A549 (cell line): ENCODE results near the gene SKOR1. TPM values are rescaled to one million over a fixed set of nuclear protein-coding genes. Genes with fewer than 3 reads are reported as not detected.

ENCODE experiments used
- ATOH8 ChIP-seq: fragments of 250-450 bp; sonication (Bioruptor Pico); IDR thresholded peaks from 2 replicates; pipeline ENCODE4 v1.5.0; 2020; ENCODE audit warnings: low read depth, mild to moderate bottlenecking, moderate library complexity
- BCL3 ChIP-seq: fragments of >200 bp; sonication (Bioruptor Twin); formaldehyde crosslinking; IDR thresholded peaks from 3 replicates; pipeline ENCODE4 v1.6.1; 2016
- CBX8 ChIP-seq: fragments of 200-600 bp; sonication (generic); IDR thresholded peaks from 2 replicates; pipeline ENCODE4 v1.6.1; 2016
- CEBPB ChIP-seq, 2 experiments: fragments of >200 bp in 1 of 2; sonication (Bioruptor Twin) in 1 of 2; formaldehyde crosslinking in 1 of 2; IDR thresholded peaks; 2 replicates each; pipeline ENCODE4 v1.6.1; 2012 to 2016
- CHD4 ChIP-seq: fragments of 200-600 bp; sonication (generic); IDR thresholded peaks from 2 replicates; pipeline ENCODE4 v1.6.1; 2016; ENCODE audit warnings: antibody characterized with exemption, mild to moderate bottlenecking, borderline replicate concordance
- CTCF ChIP-seq: fragments of >200 bp; sonication (Bioruptor Twin); formaldehyde crosslinking; IDR thresholded peaks from 3 replicates; pipeline ENCODE4 v1.5.1; 2016
- EHF ChIP-seq: fragments of 250-450 bp; sonication (Bioruptor Pico); IDR thresholded peaks from 2 replicates; pipeline ENCODE4 v1.5.0; 2020; ENCODE audit warnings: mild to moderate bottlenecking
- EHMT2 ChIP-seq: fragments of 200-600 bp; sonication (generic); IDR thresholded peaks from 2 replicates; pipeline ENCODE4 v1.6.1; 2016; ENCODE audit warnings: antibody characterized with exemption, low read depth, mild to moderate bottlenecking, moderate library complexity
- EP300 ChIP-seq, 2 experiments: fragments of >200 bp; sonication (Bioruptor Twin); formaldehyde crosslinking; IDR thresholded peaks; 2 replicates in 1 of 2; 3 replicates in 1 of 2; pipeline ENCODE4 v1.6.1; 2016 to 2017
- ESRRA ChIP-seq: fragments of 150-350 bp; IDR thresholded peaks from 2 replicates; pipeline ENCODE4 v1.6.1; 2014; ENCODE audit warnings: mild to moderate bottlenecking, low read length, borderline replicate concordance
- FOXS1 ChIP-seq: fragments of 250-450 bp; sonication (Bioruptor Pico); IDR thresholded peaks from 2 replicates; pipeline ENCODE4 v1.5.0; 2020; ENCODE audit warnings: mild to moderate bottlenecking, moderate library complexity
- GATA3 ChIP-seq: IDR thresholded peaks from 2 replicates; pipeline ENCODE4 v1.6.1; 2012; ENCODE audit warnings: borderline replicate concordance
- HES2 ChIP-seq: fragments of >200 bp; sonication (Bioruptor Twin); formaldehyde crosslinking; IDR thresholded peaks from 2 replicates; pipeline ENCODE4 v1.6.1; 2016
- HEYL ChIP-seq: fragments of 250-450 bp; sonication (Bioruptor Pico); IDR thresholded peaks from 2 replicates; pipeline ENCODE4 v1.8.0; 2021; ENCODE audit warnings: mild to moderate bottlenecking, moderate library complexity
- HMGXB4 ChIP-seq: fragments of 250-450 bp; sonication (Bioruptor Pico); IDR thresholded peaks from 2 replicates; pipeline ENCODE4 v1.5.0; 2021; ENCODE audit warnings: mild to moderate bottlenecking, moderate library complexity, borderline replicate concordance
- HOXA7 ChIP-seq: fragments of 250-450 bp; sonication (Bioruptor Pico); IDR thresholded peaks from 2 replicates; pipeline ENCODE4 v1.5.0; 2020; ENCODE audit warnings: mild to moderate bottlenecking, moderate library complexity
- HOXB13 ChIP-seq: fragments of 250-450 bp; sonication (Bioruptor Pico); IDR thresholded peaks from 2 replicates; pipeline ENCODE4 v1.5.0; 2020; ENCODE audit warnings: low read depth, mild to moderate bottlenecking, moderate library complexity
- HOXB5 ChIP-seq: fragments of 250-450 bp; sonication (Bioruptor Pico); IDR thresholded peaks from 2 replicates; pipeline ENCODE4 v1.5.0; 2020; ENCODE audit warnings: mild to moderate bottlenecking, moderate library complexity
- JUNB ChIP-seq: fragments of >200 bp; sonication (Bioruptor Twin); formaldehyde crosslinking; IDR thresholded peaks from 2 replicates; pipeline ENCODE4 v1.6.1; 2016
- KDM1A ChIP-seq: fragments of 200-600 bp; sonication (generic); IDR thresholded peaks from 2 replicates; pipeline ENCODE4 v1.6.1; 2016; ENCODE audit warnings: low read depth, mild to moderate bottlenecking
- KDM5A ChIP-seq: fragments of 200-600 bp; sonication (generic); IDR thresholded peaks from 2 replicates; pipeline ENCODE4 v1.6.1; 2016; ENCODE audit warnings: antibody characterized with exemption, mild to moderate bottlenecking
- NFE2L2 ChIP-seq: fragments of 150-350 bp; conservative IDR thresholded peaks from 2 replicates; pipeline ENCODE4 v1.6.1; 2014; ENCODE audit warnings: low read length
- POLR2A ChIP-seq: IDR thresholded peaks from 2 replicates; pipeline ENCODE4 v1.6.1; 2012; ENCODE audit warnings: mild to moderate bottlenecking, low read length
- POLR2AphosphoS2 ChIP-seq: conservative IDR thresholded peaks from 2 replicates; pipeline ENCODE4 v1.6.1; 2012; ENCODE audit warnings: low read length, improper control_type of control experiment, inconsistent platforms
- RAD21 ChIP-seq, 2 experiments: fragments of >200 bp in 1 of 2; sonication (Bioruptor Twin) in 1 of 2; formaldehyde crosslinking in 1 of 2; IDR thresholded peaks in 1 of 2; conservative IDR thresholded peaks in 1 of 2; 2 replicates in 1 of 2; 3 replicates in 1 of 2; pipeline ENCODE4 v1.6.1; 2012 to 2018; ENCODE audit warnings: inconsistent platforms in 1 of 2
- RARB ChIP-seq: fragments of 250-450 bp; sonication (Bioruptor Pico); IDR thresholded peaks from 2 replicates; pipeline ENCODE4 v1.8.0; 2021; ENCODE audit warnings: mild to moderate bottlenecking, moderate library complexity
- REST ChIP-seq: fragments of 200-600 bp; sonication (generic); IDR thresholded peaks from 2 replicates; pipeline ENCODE4 v1.6.1; 2016; ENCODE audit warnings: antibody characterized with exemption, mild to moderate bottlenecking, moderate library complexity
- RFX5 ChIP-seq: fragments of 450-650 bp; IDR thresholded peaks from 2 replicates; pipeline ENCODE4 v1.7.1; 2014; ENCODE audit warnings: antibody characterized with exemption, mild to moderate bottlenecking, moderate library complexity
- RNF2 ChIP-seq: fragments of 200-600 bp; sonication (generic); IDR thresholded peaks from 2 replicates; pipeline ENCODE4 v1.6.1; 2016; ENCODE audit warnings: low read depth, mild to moderate bottlenecking, antibody characterized with exemption, moderate library complexity, borderline replicate concordance
- SMC3 ChIP-seq: fragments of >200 bp; sonication (Bioruptor Twin); formaldehyde crosslinking; IDR thresholded peaks from 3 replicates; pipeline ENCODE4 v1.6.1; 2018; ENCODE audit warnings: inconsistent platforms
- SREBF2 ChIP-seq: fragments of 450-650 bp; IDR thresholded peaks from 2 replicates; pipeline ENCODE4 v1.6.1; 2014; ENCODE audit warnings: mild to moderate bottlenecking, moderate library complexity
- TFCP2L1 ChIP-seq: fragments of 250-450 bp; sonication (Bioruptor Pico); IDR thresholded peaks from 2 replicates; pipeline ENCODE4 v1.5.0; 2021; ENCODE audit warnings: mild to moderate bottlenecking
- USF2 ChIP-seq: fragments of 450-650 bp; IDR thresholded peaks from 2 replicates; pipeline ENCODE4 v1.6.1; 2014; ENCODE audit warnings: antibody characterized with exemption
- ZNF302 ChIP-seq: fragments of 250-450 bp; sonication (Bioruptor Pico); IDR thresholded peaks from 2 replicates; pipeline ENCODE4 v1.9.0; 2021; ENCODE audit warnings: inconsistent platforms, mild to moderate bottlenecking, moderate library complexity
- ZSCAN20 ChIP-seq: fragments of 250-450 bp; sonication (Bioruptor Pico); IDR thresholded peaks from 2 replicates; pipeline ENCODE4 v1.8.0; 2022; ENCODE audit warnings: mild to moderate bottlenecking, moderate library complexity
- polyA plus RNA-seq, 4 experiments: library from polyadenylated mRNA; depleted of rRNA in 3 of 4; stranded (reverse); fragments of >200 nt; fragmentation: RNase III in 1 of 4; extraction: RNeasy Plus Mini Kit Qiagen cat#74134 plus additional on column Dnase treatment in 1 of 4; gene quantifications; 2 replicates in 3 of 4; 3 replicates in 1 of 4; pipeline ENCODE4 v1.2.3, GENCODE V29; 2011 to 2017

Gene SKOR1
- polyA plus RNA-seq, 2 of the 4 experiments (the other 2 are of a cell fraction), result 0.03 to 0.05 TPM

GRCh38 chr15:67863442-67863987 is 38.2 kb downstream of the SKOR1 start (continued):
- TF ChIP-seq HMGXB4 (CRISPR knock-in tag), result no peak
- TF ChIP-seq RFX5, result no peak
- no peak for TF ChIP-seq JUNB
- TF ChIP-seq ESRRA, result no peak
- TF ChIP-seq HOXA7, result no peak
- TF ChIP-seq NFE2L2, result no peak
- TF ChIP-seq HES2, result no peak
- TF ChIP-seq KDM1A, result no peak
- peak; percentile 100 for TF ChIP-seq SMC3
- 0 out of 2 replicates have a peak, but pooled peaks have one; percentile 37 for TF ChIP-seq HEYL (CRISPR knock-in tag)
- TF ChIP-seq CTCF, result peak; percentile 98
- TF ChIP-seq GATA3, result no peak
- no peak for TF ChIP-seq CHD4
- TF ChIP-seq RNF2, result no peak
- TF ChIP-seq RAD21 (conservative IDR thresholded peaks at IDR 0.05 in 1 of 2, IDR thresholded peaks at IDR 0.05 in 1 of 2), result peak; percentile 96 to 100
- peak; percentile 60; the same call in 1 of the 2 replicates for TF ChIP-seq HOXB5
- no peak for TF ChIP-seq USF2
- TF ChIP-seq REST, result no peak
- TF ChIP-seq EHMT2, result no peak
- TF ChIP-seq SREBF2, result no peak
- TF ChIP-seq FOXS1 (CRISPR knock-in tag), result no peak
- no peak for TF ChIP-seq ZNF302 (CRISPR knock-in tag)
- peak; percentile 37; the same call in 1 of the 2 replicates for TF ChIP-seq POLR2A
- no peak for TF ChIP-seq EP300 (IDR thresholded peaks at IDR 0.05)
- TF ChIP-seq BCL3, result no peak
- no peak for TF ChIP-seq TFCP2L1 (CRISPR knock-in tag)
- TF ChIP-seq EHF (CRISPR knock-in tag), result no peak
- no peak for TF ChIP-seq KDM5A
- TF ChIP-seq CEBPB (IDR thresholded peaks at IDR 0.05), result no peak
- no peak for TF ChIP-seq RARB (CRISPR knock-in tag)
- TF ChIP-seq ATOH8 (CRISPR knock-in tag), result no peak
- TF ChIP-seq CBX8, result no peak
- no peak for TF ChIP-seq HOXB13 (CRISPR knock-in tag)
- no peak for TF ChIP-seq ZSCAN20 (CRISPR knock-in tag)
- no peak for TF ChIP-seq POLR2AphosphoS2
